K562 (cell line): ENCODE measurements around the gene SYNM. TPM values are rescaled to one million over a fixed set of nuclear protein-coding genes. Genes with fewer than 3 reads are reported as not detected.

ENCODE experiments used
- ATAC-seq: fragments of 200-7000 bp; cut with Tn5 transposase; 3 replicates; pipeline ENCODE4 v1.9.1; 2020; ENCODE audit warnings: moderate library complexity
- BruUV-seq: library from RNA; stranded (reverse); fragments of 400-500 nt; replicated peaks from 2 replicates; lab custom pipeline; 2021; lab: Mats Ljungman, UMichigan
- CTCF ChIA-PET: fragments of 300-600 bp; formaldehyde crosslinking; extraction: SDS; loops from one replicate; lab custom pipeline; 2021; ENCODE audit warnings: low intra/inter-chr PET ratio; lab: Yijun Ruan, JAX
- POLR2A ChIA-PET: fragments of 300-600, 350-650 bp; sonication (Branson Sonifier 250); formaldehyde crosslinking; extraction: SDS; loops from one replicate; lab custom pipeline; 2021; ENCODE audit warnings: antibody characterized with exemption, inconsistent platforms; lab: Yijun Ruan, JAX
- DNase-seq, 4 experiments: peaks; one replicate each; pipeline versions ENCODE4 v3.0.0 to v3.0.0-alpha.2; 2011 to 2018; ENCODE audit warnings: low spot score in 3 of 4, mixed read lengths in 3 of 4; ENCODE audit errors: extremely low read depth in 1 of 4
- FAIRE-seq: peaks from 2 replicates; lab custom pipeline; 2011; peaks lifted over from hg19 to GRCh38; lab: Jason Lieb, UNC
- H2AFZ ChIP-seq: 2 replicates; pipeline ENCODE4 v1.6.0; 2011; ENCODE audit warnings: low read depth, low read length, control low read depth, inconsistent platforms
- H3K27ac ChIP-seq: fragments of 200-600 bp; 3 replicates; pipeline ENCODE4 v1.8.0; 2011; ENCODE audit warnings: low read depth, mild to moderate bottlenecking, control low read depth, inconsistent platforms, low read length, moderate library complexity, mixed read lengths; ENCODE audit errors: extremely low read depth
- H3K27me3 ChIP-seq, 2 experiments: fragments of 300-600 bp in 1 of 2; 2 replicates in 1 of 2; 3 replicates in 1 of 2; pipeline versions ENCODE4 v1.6.0 to v1.8.0; 2011; ENCODE audit warnings: inconsistent platforms in 2 of 2, low read length in 2 of 2, mild to moderate bottlenecking in 1 of 2, mixed read lengths in 1 of 2, moderate library complexity in 1 of 2; ENCODE audit not compliant: control insufficient read depth in 2 of 2, insufficient read depth in 2 of 2
- H3K36me3 ChIP-seq: fragments of 300-600 bp; 3 replicates; pipeline ENCODE4 v1.8.0; 2011; ENCODE audit warnings: mild to moderate bottlenecking, low read length, inconsistent platforms; ENCODE audit not compliant: control insufficient read depth, insufficient read depth
- H3K4me1 ChIP-seq, 2 experiments: fragments of 200-600 bp in 1 of 2; replicated peaks in 1 of 2; 2 replicates in 1 of 2; 3 replicates in 1 of 2; pipeline versions ENCODE4 v1.5.1 to v1.8.0; 2011; ENCODE audit warnings: inconsistent platforms in 2 of 2, low read length in 2 of 2, mild to moderate bottlenecking in 1 of 2, mixed read lengths in 1 of 2, moderate library complexity in 1 of 2; ENCODE audit not compliant: control insufficient read depth in 2 of 2, insufficient read depth in 2 of 2
- H3K4me2 ChIP-seq: 2 replicates; pipeline ENCODE4 v1.6.1; 2011; ENCODE audit warnings: low read length, control low read depth, inconsistent platforms, mixed read lengths; ENCODE audit not compliant: insufficient read depth
- H3K4me3 ChIP-seq: fragments of 200-600 bp; sonication (generic), shearing (Covaris generic); 2 replicates; pipeline ENCODE4 v1.5.1; 2016; ENCODE audit warnings: control low read depth, inconsistent platforms
- H3K79me2 ChIP-seq: fragments of 200-600 bp; 3 replicates; pipeline ENCODE4 v1.8.0; 2011; ENCODE audit warnings: low read length, inconsistent platforms; ENCODE audit not compliant: control insufficient read depth, insufficient read depth
- H3K9ac ChIP-seq, 2 experiments: 2 replicates each; pipeline versions ENCODE4 v1.6.0 to v1.6.1; 2011; ENCODE audit warnings: low read depth in 2 of 2, low read length in 2 of 2, control low read depth in 1 of 2, inconsistent platforms in 1 of 2, mild to moderate bottlenecking in 1 of 2, mixed read lengths in 1 of 2; ENCODE audit not compliant: insufficient read depth in 1 of 2
- H3K9me1 ChIP-seq: one replicate; pipeline ENCODE4 v1.6.0; 2011; ENCODE audit warnings: inconsistent platforms, mild to moderate bottlenecking, low read length, moderate library complexity; ENCODE audit not compliant: control insufficient read depth, insufficient read depth
- H3K9me3 ChIP-seq: replicated peaks from 2 replicates; pipeline ENCODE4 v1.5.1; 2011; ENCODE audit warnings: low read depth, low read length, inconsistent platforms; ENCODE audit not compliant: control insufficient read depth, insufficient read depth
- H4K20me1 ChIP-seq: replicated peaks from 2 replicates; pipeline ENCODE4 v1.6.1; 2011; ENCODE audit warnings: low read length, inconsistent platforms, mixed read lengths; ENCODE audit not compliant: control insufficient read depth, insufficient read depth
- ARID3B ChIP-seq: fragments of 250-450 bp; sonication (Bioruptor Pico); IDR thresholded peaks from 2 replicates; pipeline ENCODE4 v1.4.0; 2020; ENCODE audit warnings: borderline replicate concordance
- HNRNPK ChIP-seq: fragments of 200-400 bp; formaldehyde crosslinking; IDR thresholded peaks from one replicate; pipeline ENCODE4 v1.6.1; 2018; ENCODE audit warnings: mild to moderate bottlenecking, low read depth, low read length; ENCODE audit not compliant: poor library complexity, severe bottlenecking
- HNRNPUL1 ChIP-seq: fragments of 200-400 bp; formaldehyde crosslinking; IDR thresholded peaks from 2 replicates; pipeline ENCODE4 v1.6.1; 2017; ENCODE audit warnings: low read length
- JUND ChIP-seq, 2 experiments: IDR thresholded peaks; 2 replicates in 1 of 2; 3 replicates in 1 of 2; pipeline ENCODE4 v1.6.1; 2011; ENCODE audit warnings: borderline replicate concordance in 2 of 2, low read depth in 2 of 2, low read length in 2 of 2, improper control_type of control experiment in 1 of 2, missing biosample characterization in 1 of 2, missing genetic modification characterization in 1 of 2, missing genetic modification reagents in 1 of 2
- NCOA1 ChIP-seq: fragments of 450-650 bp; IDR thresholded peaks from 2 replicates; pipeline ENCODE4 v1.6.1; 2016; ENCODE audit warnings: low read depth
- NFE2L1 ChIP-seq: fragments of 450-650 bp; IDR thresholded peaks from 2 replicates; pipeline ENCODE4 v1.6.1; 2016; ENCODE audit warnings: missing genetic modification characterization, low read depth, mild to moderate bottlenecking, missing compliant biosample characterization, moderate library complexity, borderline replicate concordance
- NR2F6 ChIP-seq: fragments of 450-650 bp; formaldehyde crosslinking; IDR thresholded peaks from 2 replicates; pipeline ENCODE4 v1.4.0; 2020; ENCODE audit warnings: mild to moderate bottlenecking
- SIX5 ChIP-seq, 2 experiments: IDR thresholded peaks; 2 replicates each; pipeline ENCODE4 v1.6.1; 2011; ENCODE audit warnings: low read length in 2 of 2, borderline replicate concordance in 1 of 2, low read depth in 1 of 2, mild to moderate bottlenecking in 1 of 2, moderate library complexity in 1 of 2; ENCODE audit not compliant: insufficient read depth in 1 of 2
- TCF3 ChIP-seq: sonication (generic); formaldehyde crosslinking; IDR thresholded peaks from 2 replicates; pipeline ENCODE4 v1.4.0; 2020; ENCODE audit warnings: mild to moderate bottlenecking, missing genetic modification reagents
- TCF7L2 ChIP-seq: fragments of 150-350 bp; IDR thresholded peaks from 2 replicates; pipeline ENCODE4 v1.6.1; 2016; ENCODE audit warnings: low read depth, mild to moderate bottlenecking, low read length, moderate library complexity
- THAP7 ChIP-seq: fragments of 250-450 bp; sonication (Bioruptor Pico); IDR thresholded peaks from 2 replicates; pipeline ENCODE4 v1.5.0; 2021
- ZBTB17 ChIP-seq: fragments of 450-650 bp; formaldehyde crosslinking; IDR thresholded peaks from 2 replicates; pipeline ENCODE4 v1.4.0; 2020; ENCODE audit warnings: mild to moderate bottlenecking
- ZNF143 ChIP-seq: sonication (generic); formaldehyde crosslinking; IDR thresholded peaks from 2 replicates; pipeline ENCODE4 v1.9.0; 2022; ENCODE audit warnings: mild to moderate bottlenecking, missing genetic modification reagents
- ZNF23 ChIP-seq: fragments of 250-450 bp; sonication (Bioruptor Pico); IDR thresholded peaks from 2 replicates; pipeline ENCODE4 v1.4.0; 2020; ENCODE audit warnings: mild to moderate bottlenecking
- WGBS: fragments of 100-300 bp; shearing (Covaris generic); methylation state at CpG from one replicate; pipeline ENCODE4 v1.1.6; 2016; ENCODE audit warnings: low coverage, mixed read lengths; ENCODE audit not compliant: insufficient coverage; ENCODE audit errors: missing lambda C conversion rate; 5-methylcytosine and 5-hydroxymethylcytosine counted together
- in situ Hi-C: fragments of 300-500 bp; cut with MboI; formaldehyde crosslinking; loops from 4 replicates; pipeline ENCODE4 v1.15.0; 2018; ENCODE audit warnings: inconsistent platforms, mixed read lengths
- intact Hi-C: fragments of 100-400 bp; cut with micrococcal nuclease; formaldehyde crosslinking; loops from 2 replicates; pipeline ENCODE4 v1.14.2; 2022
- polyA plus RNA-seq, 8 experiments: library from polyadenylated mRNA; depleted of rRNA in 4 of 8; stranded (reverse) in 5 of 8; unstranded in 3 of 8; fragments of >200 nt; fragmentation: Nextera tagmentation in 2 of 8; fragmentation: Illumina TruSeq in 1 of 8; extraction: Ambion mirVana in 2 of 8; extraction: Trizol in 1 of 8; gene quantifications; 2 replicates each; pipeline versions ENCODE4 v1.2.1 to v1.2.3, GENCODE V29; 2011 to 2014; ENCODE audit warnings: inconsistent platforms in 1 of 8, missing spikeins in 1 of 8
- total RNA-seq, 7 experiments: library from RNA; depleted of rRNA in 6 of 7; stranded (reverse); fragments of >200 nt in 6 of 7; fragmentation: Illumina TruSeq in 2 of 7; extraction: Trizol in 2 of 7; gene quantifications; 2 replicates each; pipeline versions ENCODE4 v1.2.1 to v1.2.3, GENCODE V29; 2011 to 2021; ENCODE audit warnings: low replicate concordance in 1 of 7
- TF ChIP-seq, protein P1 (sequence below): sonication (generic); formaldehyde crosslinking; IDR thresholded peaks from 2 replicates; pipeline ENCODE4 v1.8.0; 2023; ENCODE audit warnings: missing genetic modification reagents, mild to moderate bottlenecking, borderline replicate concordance

SYNM gene
- total and polyA plus RNA-seq, 9 of the 15 experiments (the other 6 are each of a cell fraction or from before 2014, with no cell fraction given) = 0.01 to 0.42 (median 0.13) TPM

DNA sequence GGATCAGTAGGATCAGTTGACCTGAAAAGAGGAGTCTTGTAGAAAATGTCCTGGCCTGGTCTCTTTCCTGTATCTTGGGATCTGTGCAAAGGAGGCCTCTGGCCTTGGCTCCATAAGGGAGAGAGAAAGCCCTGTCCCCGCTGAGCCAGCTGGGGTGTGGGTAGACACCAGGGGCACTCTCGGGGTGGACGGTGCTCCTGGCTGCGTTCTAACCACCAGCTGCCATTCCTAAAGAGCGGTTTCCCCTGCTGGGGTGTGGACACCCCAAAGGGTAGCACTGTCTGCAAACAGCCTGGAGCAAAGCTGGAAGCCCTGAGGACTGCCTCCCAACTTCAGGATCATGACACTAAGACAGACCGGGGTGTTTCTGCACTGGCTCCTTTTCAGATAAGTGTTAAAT lies 23.5 kb downstream of the SYNM start:
- Histone ChIP-seq H3K9ac (no peak overlapping the region), H3K4me2 (no peak overlapping the region), H3K4me3 (no peak overlapping the region), H4K20me1 (no peaks in the 10 kb centered on the region), H3K27me3 (peaks cover 26 to 71% of the 10 kb centered on the region in 2 experiments), H3K36me3 (no peaks in the 10 kb centered on the region), H3K27ac (no peak overlapping the region), H3K79me2 (no peaks in the 10 kb centered on the region), H3K9me1 (no peaks in the 10 kb centered on the region), H3K4me1 (peaks cover 5 to 23% of the 10 kb centered on the region in 2 experiments; a peak in 3 of 5 replicates), H2AFZ (no peak overlapping the region), H3K9me3 (no peaks in the 10 kb centered on the region)
- ChIA-PET CTCF (no interaction called here), POLR2A (interaction anchor here (1.0 kb wide), 1 partner anchor 11 kb away, joined by 3 read pairs; no protein-coding TSS in a partner anchor)
- intact Hi-C loops = no loop called here
- in situ Hi-C loops = no loop called here
- DNase-seq (no peak), FAIRE-seq (no peak), ATAC-seq (no peak)
- no TSS peak for BruUV-seq
- WGBS = 6% methylated on average over 6 of the region's 6 CpGs
- TF ChIP-seq HNRNPUL1 (no peak), NFE2L1 (tag) (no peak), TCF3 (CRISPR knock-in tag) (no peak), ZNF143 (CRISPR knock-in tag) (no peak), SIX5 (IDR thresholded peaks at IDR 0.05; ENCODE audit: borderline replicate concordance in 1 of 2, insufficient read depth in 1 of 2, low read depth in 1 of 2, low read length in 2 of 2) (no peak), THAP7 (CRISPR knock-in tag) (no peak), TCF7L2 (no peak), ZNF23 (no peak), HNRNPK (no peak), JUND (IDR thresholded peaks at IDR 0.05; ENCODE audit: borderline replicate concordance, low read depth, low read length) (no peak), JUND (tag; IDR thresholded peaks at IDR 0.05; ENCODE audit: borderline replicate concordance, low read depth, low read length) (no peak), ZBTB17 (CRISPR knock-in tag) (no peak), ARID3B (no peak), NCOA1 (no peak), NR2F6 (CRISPR knock-in tag) (no peak)
- TF ChIP-seq, protein P1, sequence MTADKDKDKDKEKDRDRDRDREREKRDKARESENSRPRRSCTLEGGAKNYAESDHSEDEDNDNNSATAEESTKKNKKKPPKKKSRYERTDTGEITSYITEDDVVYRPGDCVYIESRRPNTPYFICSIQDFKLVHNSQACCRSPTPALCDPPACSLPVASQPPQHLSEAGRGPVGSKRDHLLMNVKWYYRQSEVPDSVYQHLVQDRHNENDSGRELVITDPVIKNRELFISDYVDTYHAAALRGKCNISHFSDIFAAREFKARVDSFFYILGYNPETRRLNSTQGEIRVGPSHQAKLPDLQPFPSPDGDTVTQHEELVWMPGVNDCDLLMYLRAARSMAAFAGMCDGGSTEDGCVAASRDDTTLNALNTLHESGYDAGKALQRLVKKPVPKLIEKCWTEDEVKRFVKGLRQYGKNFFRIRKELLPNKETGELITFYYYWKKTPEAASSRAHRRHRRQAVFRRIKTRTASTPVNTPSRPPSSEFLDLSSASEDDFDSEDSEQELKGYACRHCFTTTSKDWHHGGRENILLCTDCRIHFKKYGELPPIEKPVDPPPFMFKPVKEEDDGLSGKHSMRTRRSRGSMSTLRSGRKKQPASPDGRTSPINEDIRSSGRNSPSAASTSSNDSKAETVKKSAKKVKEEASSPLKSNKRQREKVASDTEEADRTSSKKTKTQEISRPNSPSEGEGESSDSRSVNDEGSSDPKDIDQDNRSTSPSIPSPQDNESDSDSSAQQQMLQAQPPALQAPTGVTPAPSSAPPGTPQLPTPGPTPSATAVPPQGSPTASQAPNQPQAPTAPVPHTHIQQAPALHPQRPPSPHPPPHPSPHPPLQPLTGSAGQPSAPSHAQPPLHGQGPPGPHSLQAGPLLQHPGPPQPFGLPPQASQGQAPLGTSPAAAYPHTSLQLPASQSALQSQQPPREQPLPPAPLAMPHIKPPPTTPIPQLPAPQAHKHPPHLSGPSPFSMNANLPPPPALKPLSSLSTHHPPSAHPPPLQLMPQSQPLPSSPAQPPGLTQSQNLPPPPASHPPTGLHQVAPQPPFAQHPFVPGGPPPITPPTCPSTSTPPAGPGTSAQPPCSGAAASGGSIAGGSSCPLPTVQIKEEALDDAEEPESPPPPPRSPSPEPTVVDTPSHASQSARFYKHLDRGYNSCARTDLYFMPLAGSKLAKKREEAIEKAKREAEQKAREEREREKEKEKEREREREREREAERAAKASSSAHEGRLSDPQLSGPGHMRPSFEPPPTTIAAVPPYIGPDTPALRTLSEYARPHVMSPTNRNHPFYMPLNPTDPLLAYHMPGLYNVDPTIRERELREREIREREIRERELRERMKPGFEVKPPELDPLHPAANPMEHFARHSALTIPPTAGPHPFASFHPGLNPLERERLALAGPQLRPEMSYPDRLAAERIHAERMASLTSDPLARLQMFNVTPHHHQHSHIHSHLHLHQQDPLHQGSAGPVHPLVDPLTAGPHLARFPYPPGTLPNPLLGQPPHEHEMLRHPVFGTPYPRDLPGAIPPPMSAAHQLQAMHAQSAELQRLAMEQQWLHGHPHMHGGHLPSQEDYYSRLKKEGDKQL (CRISPR knock-in tag) = no peak
